NCI-H146 treated with DMSO at 0.1 percent for 48 hours (cell line): ENCODE data around the gene TWIST2.

ENCODE experiments used
- DNase-seq: peaks from one replicate; lab custom pipeline; 2025; ENCODE audit not compliant: unreplicated experiment; lab: John Stamatoyannopoulos, UW

Gene TWIST2

GRCh38 chr2:238888781-238889180, 40.9 kb downstream of the TWIST2 start:
- no peak for DNase-seq

GRCh38 chr2:238890131-238890530, 42.2 kb downstream of the TWIST2 start:
- no peak for DNase-seq

DNA sequence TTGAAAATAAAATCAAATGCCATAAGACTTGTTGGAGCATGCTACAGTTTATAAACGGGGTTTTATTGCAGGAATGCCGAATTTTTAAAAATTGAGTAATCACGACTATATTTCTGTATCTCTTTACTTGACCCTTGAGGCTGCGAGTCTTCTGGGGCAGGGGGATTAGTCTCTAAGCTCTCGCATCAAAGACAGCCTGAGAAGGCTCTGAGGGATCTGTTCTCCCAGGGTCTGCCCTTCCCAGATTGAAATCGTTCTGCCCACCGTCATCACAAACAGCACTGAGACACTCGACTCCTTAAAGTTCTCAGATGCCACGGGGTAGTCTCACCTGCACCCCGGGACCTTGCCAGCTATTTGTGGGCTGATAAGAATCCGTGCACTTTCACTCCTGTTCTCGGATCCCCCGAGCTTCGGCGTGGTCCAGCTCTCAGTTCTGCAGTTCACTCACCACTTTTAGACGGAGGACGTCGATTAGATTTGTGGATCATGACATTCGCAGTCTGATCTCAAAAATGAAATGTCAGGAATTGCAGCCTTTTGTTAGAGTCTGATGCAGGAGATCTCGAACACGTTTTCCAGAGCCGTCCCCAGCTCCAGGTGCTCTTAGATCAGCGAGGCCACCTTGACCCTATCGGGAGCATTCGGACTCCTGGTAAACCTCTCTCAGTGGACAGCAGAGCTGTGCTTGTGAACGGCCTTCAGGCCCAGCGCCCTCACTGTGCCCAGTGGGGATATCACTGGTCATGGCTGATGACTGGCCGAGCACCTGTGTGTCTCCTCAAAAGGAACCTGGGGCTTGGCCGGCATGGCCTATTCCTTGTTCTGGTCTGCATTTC, 43.0 kb downstream of the TWIST2 start:
- no peak for DNase-seq

GRCh38 chr2:238891457-238892203, 43.7 kb downstream of the TWIST2 start:
- DNase-seq, result no peak

- no peak for DNase-seq
These were observed 44.3 kb downstream of the TWIST2 start for GRCh38 chr2:238892204-238892500.

- no peak for DNase-seq
These were observed 44.9 kb downstream of the TWIST2 start for GRCh38 chr2:238892796-238893195.

DNA sequence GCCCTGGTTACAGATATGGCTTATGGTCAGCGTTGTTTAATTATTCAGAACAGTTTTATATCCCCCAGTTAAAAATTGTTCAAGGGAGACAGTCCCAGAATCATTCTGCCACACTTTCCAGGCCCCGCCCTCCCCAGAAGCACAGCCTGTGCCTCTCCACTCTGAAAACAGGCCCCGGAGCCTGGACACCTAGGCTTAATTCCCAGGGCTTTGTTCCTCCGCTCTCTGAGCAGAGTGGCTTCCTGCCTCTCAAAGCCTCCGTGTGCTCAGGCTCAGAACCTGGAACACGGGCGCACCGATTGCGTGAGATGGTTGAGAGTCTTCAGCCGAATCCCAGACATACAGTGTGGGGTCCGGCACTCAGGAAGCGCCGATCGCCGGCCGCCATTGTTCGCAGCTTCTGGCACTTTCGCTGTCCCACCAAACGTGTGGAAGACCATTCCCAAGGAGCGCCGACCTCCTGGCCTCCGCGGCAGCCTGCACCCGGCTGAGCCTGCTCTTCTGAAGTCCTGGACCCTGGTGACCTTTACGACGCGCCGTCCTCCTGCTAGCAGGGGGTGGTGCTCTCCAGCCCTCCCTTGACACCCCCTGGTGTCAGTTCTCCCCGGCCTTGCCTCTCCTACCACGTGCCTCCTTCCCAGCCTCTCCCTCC, 45.6 kb downstream of the TWIST2 start:
- DNase-seq, result no peak

- DNase-seq, result no peak
These were observed 46.5 kb downstream of the TWIST2 start for GRCh38 chr2:238894226-238894949.

- DNase-seq, result no peak
These were observed 47.0 kb downstream of the TWIST2 start for GRCh38 chr2:238894950-238895298.

DNA sequence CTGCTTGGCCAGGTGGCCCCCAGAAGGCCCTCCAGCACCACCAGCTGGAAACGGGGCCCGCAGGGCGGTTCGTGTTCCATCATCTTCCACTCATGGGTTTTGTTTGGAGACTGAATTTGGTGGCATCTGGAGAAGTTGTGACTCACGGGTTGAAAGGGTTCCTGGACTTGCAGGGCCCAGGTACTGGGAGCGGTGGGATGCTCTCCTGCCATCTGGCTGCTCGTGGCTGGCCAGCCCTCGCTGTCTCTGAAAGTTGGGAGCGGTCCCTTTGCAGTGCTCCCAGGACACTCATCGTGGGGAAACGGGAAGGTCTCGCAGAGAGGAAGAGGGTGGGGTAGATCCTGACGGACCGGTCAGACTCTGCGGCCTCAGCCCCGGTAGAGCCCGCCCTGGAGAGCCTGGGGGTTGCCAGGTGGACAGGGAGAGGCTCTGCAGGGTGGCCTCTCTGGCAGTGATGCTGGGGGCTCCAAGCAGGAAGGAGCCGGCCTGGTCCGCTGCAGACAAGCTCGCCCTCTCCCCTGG, 47.5 kb downstream of the TWIST2 start:
- DNase-seq, result no peak

GRCh38 chr2:238895891-238896600, 48.2 kb downstream of the TWIST2 start:
- no peak for DNase-seq

DNA sequence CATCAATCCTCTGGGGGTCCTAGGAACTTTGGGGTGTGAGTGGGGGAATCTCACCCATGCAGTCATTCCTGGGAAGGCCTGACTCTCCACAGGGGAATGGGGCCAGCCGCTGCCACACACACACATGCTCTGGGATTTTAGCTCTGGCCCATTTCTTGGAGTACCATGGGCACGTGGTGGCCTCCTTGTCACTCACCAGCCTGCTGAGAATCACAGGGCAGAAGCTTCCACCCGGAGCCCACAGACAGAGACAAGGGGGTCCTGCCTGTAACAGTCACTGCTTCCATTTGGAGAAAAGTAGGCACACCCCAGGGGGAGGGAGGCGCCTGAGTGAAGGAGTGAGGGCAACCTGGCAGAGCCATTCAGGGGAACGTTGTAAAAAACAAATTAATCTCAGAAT, 48.8 kb downstream of the TWIST2 start:
- no peak for DNase-seq

GRCh38 chr2:238897122-238897880, 49.4 kb downstream of the TWIST2 start:
- no peak for DNase-seq

- no peak for DNase-seq
These were observed 50.0 kb downstream of the TWIST2 start for GRCh38 chr2:238897911-238898311.

DNA sequence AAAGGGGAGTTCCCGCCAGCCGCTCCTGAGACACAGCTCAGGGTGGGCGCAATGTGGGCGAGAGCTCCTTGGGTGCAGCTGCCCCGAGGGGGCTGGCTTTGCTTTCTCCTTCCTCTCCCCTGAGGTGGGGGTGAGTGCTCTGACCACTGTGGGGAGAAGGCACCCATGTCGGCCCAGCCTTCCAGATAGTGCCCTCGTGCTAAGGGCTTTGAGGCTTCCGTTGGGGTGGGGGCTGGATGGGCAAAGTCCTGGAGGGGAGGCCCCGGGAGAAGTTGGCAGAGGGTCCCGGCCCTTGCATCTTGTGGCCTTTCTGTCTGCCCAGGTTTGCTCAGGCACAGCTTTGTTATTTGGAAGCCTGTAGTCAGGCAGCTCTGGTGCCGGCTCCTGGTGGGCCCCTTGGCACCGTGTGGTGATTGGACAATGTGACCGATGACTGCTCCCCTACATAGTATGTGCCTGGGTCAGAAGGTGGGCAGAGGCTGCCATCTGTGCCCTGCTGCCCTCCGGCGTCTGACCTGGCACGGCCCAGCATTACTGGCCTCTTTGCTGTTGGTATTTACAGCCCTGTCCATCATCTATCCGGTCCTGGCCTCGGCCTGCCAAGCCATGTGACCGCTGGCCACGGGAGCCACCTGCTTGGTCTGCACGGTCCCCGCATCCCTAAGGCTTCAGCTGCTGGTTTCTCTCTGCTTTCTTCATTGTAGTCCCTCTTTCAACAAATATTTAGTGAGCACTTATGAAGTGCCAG, 50.8 kb downstream of the TWIST2 start:
- DNase-seq, result no peak

- no peak for DNase-seq
These were observed 51.5 kb downstream of the TWIST2 start for GRCh38 chr2:238899386-238899785.

GRCh38 chr2:238900511-238900910, 52.6 kb downstream of the TWIST2 start:
- DNase-seq, result no peak

DNA sequence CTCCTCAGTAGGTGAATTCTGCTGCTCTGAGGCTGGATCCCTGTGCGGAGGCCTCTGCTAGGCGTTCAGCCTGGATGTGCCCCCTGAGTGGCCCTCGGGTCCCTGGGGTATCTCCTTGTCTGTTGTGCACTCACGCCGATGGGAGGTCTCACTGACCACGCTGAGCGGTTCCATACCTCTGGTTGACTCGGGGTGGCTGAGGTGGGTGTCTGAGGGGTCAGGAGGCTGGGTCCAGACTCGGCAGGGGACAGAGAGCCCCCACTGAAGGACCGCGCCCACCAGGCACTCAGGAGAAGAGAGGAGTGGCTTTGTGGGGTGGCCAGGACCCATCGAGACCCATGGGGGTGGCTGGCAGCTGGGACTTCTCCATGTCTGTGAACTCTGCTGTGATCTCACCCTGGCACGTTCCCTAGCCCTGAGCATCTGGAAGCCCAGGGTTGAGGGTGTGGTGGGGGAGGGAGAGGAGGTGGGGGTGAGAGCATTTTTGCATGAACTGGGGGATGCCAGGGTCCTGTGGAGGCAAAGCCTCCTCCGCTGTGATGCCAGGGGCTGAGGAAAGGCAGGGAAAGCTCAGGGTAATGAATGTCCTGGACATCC, 53.7 kb downstream of the TWIST2 start:
- DNase-seq, result no peak

GRCh38 chr2:238902285-238902684, 54.4 kb downstream of the TWIST2 start:
- no peak for DNase-seq
